ENCODE data around the gene TTC7B. TPM values are rescaled to one million over a fixed set of nuclear protein-coding genes. Genes with fewer than 3 reads are reported as not detected.
A peak's percentile ranks its signal among the peaks of the same experiment; 100 is the strongest.

The TTC7B gene
- total and polyA plus RNA-seq, 3 experiments from 2014 or later = 1.7 to 5.8 (median 5.2) TPM

- DNase-seq = no peak
- peaks cover 5% of the 10 kb centered on the region in 2 donors for H3K27me3 Mint-ChIP-seq
- H3K9me3 ChIP-seq (ENCODE audit: low read length) = no peaks in the 10 kb centered on the region
Observed at GRCh38 chr14:90521930-90522483, 294.2 kb downstream of the TTC7B start.

GRCh38 chr14:90521084-90521929 lies 294.9 kb downstream of the TTC7B start:
- CTCF ChIA-PET = no interaction called here
- Mint-ChIP-seq H3K27me3 (peaks cover 4 to 5% of the 10 kb centered on the region in 2 donors), H3K4me3 (no peak overlapping the region), H3K36me3 (no peaks in the 10 kb centered on the region), H3K27ac (no peak overlapping the region), H3K9me3 (no peaks in the 10 kb centered on the region), H3K4me1 (no peaks in the 10 kb centered on the region)
- Histone ChIP-seq H3K27ac (ENCODE audit: low read depth, low read length) (no peak overlapping the region), H3K36me3 (ENCODE audit: insufficient read depth, low read length) (no peaks in the 10 kb centered on the region), H3K4me3 (ENCODE audit: low read length) (no peak overlapping the region), H3K27me3 (ENCODE audit: insufficient read depth, low read length, poor library complexity, severe bottlenecking) (no peaks in the 10 kb centered on the region), H3K9me3 (ENCODE audit: low read length) (no peaks in the 10 kb centered on the region), H3K4me1 (ENCODE audit: insufficient read depth, low read length) (no peaks in the 10 kb centered on the region)
- POLR2A ChIA-PET = no interaction called here
- no peak for DNase-seq

More at GRCh38 chr14:90521930-90522483, 294.2 kb downstream of the TTC7B start:
- H3K9me3 Mint-ChIP-seq = peaks cover 0 to 7% (median 5%) of the 10 kb centered on the region in 5 donors
- no peak overlapping the region for H3K27ac ChIP-seq (ENCODE audit: low read depth, low read length)
- H3K27me3 ChIP-seq (ENCODE audit: insufficient read depth, low read length, poor library complexity, severe bottlenecking) = no peaks in the 10 kb centered on the region
- H3K36me3 ChIP-seq (ENCODE audit: insufficient read depth, low read length) = no peaks in the 10 kb centered on the region
- POLR2A ChIA-PET = no interaction called here
- CTCF ChIA-PET = no interaction called here
- H3K27ac Mint-ChIP-seq = peak overlapping the region in 1 of 8 donors; percentile 58
- H3K4me1 ChIP-seq (ENCODE audit: insufficient read depth, low read length) = no peaks in the 10 kb centered on the region
- no peak overlapping the region for H3K4me3 Mint-ChIP-seq
- no peaks in the 10 kb centered on the region for H3K4me1 Mint-ChIP-seq
- no peak overlapping the region for H3K4me3 ChIP-seq (ENCODE audit: low read length)
- H3K36me3 Mint-ChIP-seq = no peaks in the 10 kb centered on the region

- no peaks in the 10 kb centered on the region for H3K36me3 Mint-ChIP-seq
- H3K27ac Mint-ChIP-seq = no peak overlapping the region
- Histone ChIP-seq H3K27ac (ENCODE audit: low read depth, low read length) (no peak overlapping the region), H3K36me3 (ENCODE audit: insufficient read depth, low read length) (no peaks in the 10 kb centered on the region), H3K9me3 (ENCODE audit: low read length) (no peaks in the 10 kb centered on the region), H3K4me3 (ENCODE audit: low read length) (no peak overlapping the region), H3K27me3 (ENCODE audit: insufficient read depth, low read length, poor library complexity, severe bottlenecking) (no peaks in the 10 kb centered on the region), H3K4me1 (ENCODE audit: insufficient read depth, low read length) (no peaks in the 10 kb centered on the region)
- no peaks in the 10 kb centered on the region for H3K4me1 Mint-ChIP-seq
- POLR2A ChIA-PET = no interaction called here
- H3K9me3 Mint-ChIP-seq = no peaks in the 10 kb centered on the region
- DNase-seq = no peak
- CTCF ChIA-PET = no interaction called here
- H3K4me3 Mint-ChIP-seq = no peak overlapping the region
- peaks cover 5 to 6% of the 10 kb centered on the region in 2 donors for H3K27me3 Mint-ChIP-seq
Observed at GRCh38 chr14:90520326-90520725, 295.9 kb downstream of the TTC7B start.

GRCh38 chr14:90519262-90519920 lies 296.8 kb downstream of the TTC7B start:
- Histone ChIP-seq H3K27me3 (ENCODE audit: insufficient read depth, low read length, poor library complexity, severe bottlenecking) (no peaks in the 10 kb centered on the region), H3K9me3 (ENCODE audit: low read length) (no peaks in the 10 kb centered on the region), H3K36me3 (ENCODE audit: insufficient read depth, low read length) (no peaks in the 10 kb centered on the region), H3K4me1 (ENCODE audit: insufficient read depth, low read length) (no peaks in the 10 kb centered on the region), H3K4me3 (ENCODE audit: low read length) (no peak overlapping the region), H3K27ac (ENCODE audit: low read depth, low read length) (no peak overlapping the region)
- Mint-ChIP-seq H3K27me3 (peaks cover 2 to 5% of the 10 kb centered on the region in 2 donors), H3K9me3 (no peaks in the 10 kb centered on the region), H3K4me1 (no peaks in the 10 kb centered on the region), H3K27ac (no peak overlapping the region), H3K36me3 (no peaks in the 10 kb centered on the region), H3K4me3 (no peak overlapping the region)
- DNase-seq = no peak
- ChIA-PET POLR2A (interaction anchor here (0.9 kb wide), 1 partner anchor 150 kb away, joined by 3 read pairs; no protein-coding TSS in a partner anchor), CTCF (interaction anchor here (0.7 to 1.4 kb wide), 3 partner anchors 118 to 151 kb away, joined by 3 to 4 read pairs (median 3); partner anchors contain the start of gene CALM1)

- Histone ChIP-seq H3K36me3 (ENCODE audit: insufficient read depth, low read length) (no peaks in the 10 kb centered on the region), H3K4me1 (ENCODE audit: insufficient read depth, low read length) (no peaks in the 10 kb centered on the region), H3K27me3 (ENCODE audit: insufficient read depth, low read length, poor library complexity, severe bottlenecking) (no peaks in the 10 kb centered on the region), H3K9me3 (ENCODE audit: low read length) (no peaks in the 10 kb centered on the region), H3K27ac (ENCODE audit: low read depth, low read length) (no peak overlapping the region), H3K4me3 (ENCODE audit: low read length) (no peak overlapping the region)
- Mint-ChIP-seq H3K9me3 (no peaks in the 10 kb centered on the region), H3K4me3 (no peak overlapping the region), H3K36me3 (no peaks in the 10 kb centered on the region), H3K27me3 (peaks cover 2 to 5% of the 10 kb centered on the region in 2 donors), H3K4me1 (no peaks in the 10 kb centered on the region), H3K27ac (no peak overlapping the region)
- peak; percentile 32 to 62 (median 43) for DNase-seq
- ChIA-PET CTCF (interaction anchor here (0.7 to 1.4 kb wide), 3 partner anchors 117 to 150 kb away, joined by 3 to 4 read pairs (median 3); partner anchors contain the start of gene CALM1), POLR2A (interaction anchor here (0.9 kb wide), 1 partner anchor 150 kb away, joined by 3 read pairs; no protein-coding TSS in a partner anchor)
Observed at GRCh38 chr14:90518941-90519256, 297.3 kb downstream of the TTC7B start.

- Mint-ChIP-seq H3K27ac (no peak overlapping the region), H3K9me3 (no peaks in the 10 kb centered on the region), H3K4me3 (no peak overlapping the region), H3K27me3 (peaks cover 4 to 5% of the 10 kb centered on the region in 2 donors), H3K36me3 (no peaks in the 10 kb centered on the region), H3K4me1 (no peaks in the 10 kb centered on the region)
- H3K36me3 ChIP-seq (ENCODE audit: insufficient read depth, low read length) = no peaks in the 10 kb centered on the region
- no peak overlapping the region for H3K4me3 ChIP-seq (ENCODE audit: low read length)
- no peaks in the 10 kb centered on the region for H3K4me1 ChIP-seq (ENCODE audit: insufficient read depth, low read length)
- ChIA-PET CTCF (interaction anchor here (1.1 to 1.4 kb wide), 3 partner anchors 9 to 150 kb away, joined by 3 to 4 read pairs (median 3); partner anchors contain the start of gene CALM1), POLR2A (interaction anchor here (0.9 kb wide), 1 partner anchor 149 kb away, joined by 3 read pairs; no protein-coding TSS in a partner anchor)
- no peak for DNase-seq
- H3K9me3 ChIP-seq (ENCODE audit: low read length) = no peaks in the 10 kb centered on the region
- no peak overlapping the region for H3K27ac ChIP-seq (ENCODE audit: low read depth, low read length)
- no peaks in the 10 kb centered on the region for H3K27me3 ChIP-seq (ENCODE audit: insufficient read depth, low read length, poor library complexity, severe bottlenecking)
Observed at GRCh38 chr14:90518069-90518940, 297.9 kb downstream of the TTC7B start.

GRCh38 chr14:90517076-90517841 lies 299.0 kb downstream of the TTC7B start:
- H3K36me3 Mint-ChIP-seq = no peaks in the 10 kb centered on the region
- Histone ChIP-seq H3K4me1 (ENCODE audit: insufficient read depth, low read length) (no peaks in the 10 kb centered on the region), H3K27me3 (ENCODE audit: insufficient read depth, low read length, poor library complexity, severe bottlenecking) (no peaks in the 10 kb centered on the region), H3K9me3 (ENCODE audit: low read length) (no peaks in the 10 kb centered on the region), H3K4me3 (ENCODE audit: low read length) (no peak overlapping the region), H3K27ac (ENCODE audit: low read depth, low read length) (no peak overlapping the region), H3K36me3 (ENCODE audit: insufficient read depth, low read length) (no peaks in the 10 kb centered on the region)
- DNase-seq = no peak
- POLR2A ChIA-PET = no interaction called here
- H3K4me3 Mint-ChIP-seq = no peak overlapping the region
- no peaks in the 10 kb centered on the region for H3K4me1 Mint-ChIP-seq
- CTCF ChIA-PET = interaction anchor here (1.1 kb wide), 1 partner anchor 10 kb away, joined by 3 read pairs; no protein-coding TSS in a partner anchor
- H3K27me3 Mint-ChIP-seq = peaks cover 1 to 5% of the 10 kb centered on the region in 2 donors
- H3K9me3 Mint-ChIP-seq = no peaks in the 10 kb centered on the region
- H3K27ac Mint-ChIP-seq = peak overlapping the region in 1 of 8 donors; percentile 34
